IMR-90 (cell line): ENCODE measurements around the gene SOBP. TPM values are rescaled to one million over a fixed set of nuclear protein-coding genes. Genes with fewer than 3 reads are reported as not detected.

Source experiments
- ATAC-seq: fragments of 200-7000 bp; cut with Tn5 transposase; 2 replicates; pipeline ENCODE4 v1.9.1; 2020; ENCODE audit warnings: low read depth, mild to moderate bottlenecking, moderate library complexity
- BruUV-seq: library from RNA; stranded (reverse); fragments of 400-500 nt; replicated peaks from 2 replicates; lab custom pipeline; 2021; lab: Mats Ljungman, UMichigan
- CTCF ChIA-PET: fragments of 300-600 bp; formaldehyde crosslinking; extraction: SDS; loops from one replicate; lab custom pipeline; 2021; ENCODE audit warnings: antibody characterized with exemption; lab: Yijun Ruan, JAX
- POLR2A ChIA-PET: fragments of 300-600 bp; sonication (Branson Sonifier 250); formaldehyde crosslinking; loops from one replicate; lab custom pipeline; 2022; ENCODE audit warnings: antibody characterized with exemption; ENCODE audit not compliant: unreplicated experiment; lab: Charles Lee
- DNase-seq: peaks from one replicate; pipeline ENCODE4 v3.0.0; 2013
- H2AFZ ChIP-seq: replicated peaks from 2 replicates; pipeline ENCODE3; 2013; ENCODE audit warnings: low read length, mild to moderate bottlenecking; ENCODE audit not compliant: poor library complexity
- H2AK5ac ChIP-seq: 2 replicates; pipeline ENCODE4 v1.6.1; 2013; ENCODE audit warnings: low read depth, low read length, inconsistent platforms
- H2AK9ac ChIP-seq: replicated peaks from 2 replicates; pipeline ENCODE3; 2013; ENCODE audit warnings: mild to moderate bottlenecking, low read depth, low read length, moderate library complexity; ENCODE audit not compliant: poor library complexity
- H2BK120ac ChIP-seq: 2 replicates; pipeline ENCODE4 v1.6.1; 2013; ENCODE audit warnings: low read depth, low read length, inconsistent platforms
- H2BK15ac ChIP-seq: 3 replicates; pipeline ENCODE4 v1.6.1; 2013; ENCODE audit warnings: low read depth, low read length, inconsistent platforms
- H2BK20ac ChIP-seq: 2 replicates; pipeline ENCODE4 v1.6.1; 2013; ENCODE audit warnings: low read depth, mild to moderate bottlenecking, inconsistent platforms, low read length, moderate library complexity
- H2BK5ac ChIP-seq: 2 replicates; pipeline ENCODE4 v1.6.1; 2013; ENCODE audit warnings: mild to moderate bottlenecking, low read depth, low read length, inconsistent platforms; ENCODE audit not compliant: poor library complexity, severe bottlenecking
- H3K14ac ChIP-seq: replicated peaks from 2 replicates; pipeline ENCODE4 v1.6.1; 2013; ENCODE audit warnings: low read depth, low read length, inconsistent platforms
- H3K18ac ChIP-seq: 2 replicates; pipeline ENCODE4 v1.6.1; 2013; ENCODE audit warnings: low read depth, low read length, control low read depth
- H3K23ac ChIP-seq: 2 replicates; pipeline ENCODE4 v1.6.1; 2013; ENCODE audit warnings: low read depth, low read length, inconsistent platforms
- H3K27ac ChIP-seq: 2 replicates; pipeline ENCODE4 v1.5.1; 2013; ENCODE audit warnings: mild to moderate bottlenecking, control low read depth, low read length; ENCODE audit not compliant: insufficient read depth
- H3K27me3 ChIP-seq: 2 replicates; pipeline ENCODE4 v1.6.1; 2013; ENCODE audit warnings: low read length; ENCODE audit not compliant: control insufficient read depth, insufficient read depth
- H3K36me3 ChIP-seq: 2 replicates; pipeline ENCODE4 v1.6.1; 2013; ENCODE audit warnings: low read length, mixed read lengths; ENCODE audit not compliant: control insufficient read depth, insufficient read depth
- H3K4ac ChIP-seq: 2 replicates; pipeline ENCODE4 v1.6.1; 2013; ENCODE audit warnings: low read depth, low read length, inconsistent platforms
- H3K4me1 ChIP-seq: 2 replicates; pipeline ENCODE4 v1.6.1; 2013; ENCODE audit warnings: low read length, mixed read lengths; ENCODE audit not compliant: control insufficient read depth, insufficient read depth
- H3K4me2 ChIP-seq: 2 replicates; pipeline ENCODE4 v1.6.1; 2013; ENCODE audit warnings: low read depth, mild to moderate bottlenecking, control low read depth, low read length, moderate library complexity
- H3K4me3 ChIP-seq: 2 replicates; pipeline ENCODE4 v1.5.1; 2013; ENCODE audit warnings: low read depth, mild to moderate bottlenecking, control low read depth, low read length, moderate library complexity; ENCODE audit not compliant: insufficient read depth
- H3K56ac ChIP-seq: 2 replicates; pipeline ENCODE4 v1.6.1; 2013; ENCODE audit warnings: low read length, inconsistent platforms; ENCODE audit not compliant: insufficient read depth; ENCODE audit errors: extremely low read depth
- H3K79me1 ChIP-seq, 2 experiments: 2 replicates each; pipeline ENCODE4 v1.6.1; 2013; ENCODE audit warnings: low read length in 2 of 2, inconsistent platforms in 1 of 2, low read depth in 1 of 2
- H3K9ac ChIP-seq: 2 replicates; pipeline ENCODE4 v1.6.1; 2013; ENCODE audit warnings: low read depth, low read length, control low read depth
- H3K9me1 ChIP-seq: 2 replicates; pipeline ENCODE4 v1.6.1; 2013; ENCODE audit warnings: low read length, inconsistent platforms; ENCODE audit not compliant: insufficient read depth
- H3K9me3 ChIP-seq: 2 replicates; pipeline ENCODE4 v1.6.1; 2013; ENCODE audit warnings: low read length; ENCODE audit not compliant: control insufficient read depth, insufficient read depth
- H4K20me1 ChIP-seq: 2 replicates; pipeline ENCODE4 v1.6.1; 2013; ENCODE audit warnings: low read length, inconsistent platforms; ENCODE audit not compliant: insufficient read depth
- H4K5ac ChIP-seq: 2 replicates; pipeline ENCODE4 v1.6.1; 2013; ENCODE audit warnings: mild to moderate bottlenecking, low read depth, low read length, control low read depth
- H4K8ac ChIP-seq, 2 experiments: 2 replicates each; pipeline ENCODE4 v1.6.1; 2013; ENCODE audit warnings: low read depth in 2 of 2, low read length in 2 of 2, control low read depth in 1 of 2, inconsistent platforms in 1 of 2
- H4K91ac ChIP-seq: 2 replicates; pipeline ENCODE4 v1.6.1; 2013; ENCODE audit warnings: low read depth, low read length, inconsistent platforms; ENCODE audit not compliant: insufficient read depth
- BHLHE40 ChIP-seq: fragments of 150-350 bp; IDR thresholded peaks from 2 replicates; pipeline ENCODE4 v1.6.1; 2016; ENCODE audit warnings: mild to moderate bottlenecking, low read depth, low read length
- CEBPB ChIP-seq: IDR thresholded peaks from 2 replicates; pipeline ENCODE4 v1.6.1; 2012; ENCODE audit warnings: low read depth, low read length, improper control_type of control experiment
- CHD1 ChIP-seq: IDR thresholded peaks from 2 replicates; pipeline ENCODE4 v1.6.1; 2012; ENCODE audit warnings: low read depth, low read length, improper control_type of control experiment
- FOS ChIP-seq: fragments of 150-350 bp; IDR thresholded peaks from 2 replicates; pipeline ENCODE4 v1.6.1; 2016; ENCODE audit warnings: low read depth, low read length
- MAFK ChIP-seq: IDR thresholded peaks from 2 replicates; pipeline ENCODE4 v1.6.1; 2012; ENCODE audit warnings: low read depth, low read length, improper control_type of control experiment
- MAZ ChIP-seq: IDR thresholded peaks from 2 replicates; pipeline ENCODE4 v1.6.1; 2012; ENCODE audit warnings: low read depth, mild to moderate bottlenecking, low read length, improper control_type of control experiment, moderate library complexity, borderline replicate concordance
- MXI1 ChIP-seq: IDR thresholded peaks from 2 replicates; pipeline ENCODE4 v1.6.1; 2012; ENCODE audit warnings: low read depth, mild to moderate bottlenecking, low read length, moderate library complexity, borderline replicate concordance
- NFE2L2 ChIP-seq: fragments of 150-350 bp; IDR thresholded peaks from 2 replicates; pipeline ENCODE4 v1.6.1; 2016; ENCODE audit warnings: low read depth, mild to moderate bottlenecking, low read length
- POLR2A ChIP-seq: IDR thresholded peaks from 2 replicates; pipeline ENCODE4 v1.6.1; 2012; ENCODE audit warnings: mild to moderate bottlenecking, low read depth, low read length
- RAD21 ChIP-seq: IDR thresholded peaks from 2 replicates; pipeline ENCODE4 v1.6.1; 2012; ENCODE audit warnings: low read length, improper control_type of control experiment
- RCOR1 ChIP-seq: IDR thresholded peaks from 2 replicates; pipeline ENCODE4 v1.6.1; 2012; ENCODE audit warnings: mild to moderate bottlenecking, low read length, improper control_type of control experiment; ENCODE audit not compliant: insufficient replicate concordance
- RFX5 ChIP-seq: IDR thresholded peaks from 2 replicates; pipeline ENCODE4 v1.8.0; 2012; ENCODE audit warnings: low read depth, mild to moderate bottlenecking, low read length, moderate library complexity
- SMC3 ChIP-seq: fragments of 150-350 bp; IDR thresholded peaks from 2 replicates; pipeline ENCODE4 v1.6.1; 2016; ENCODE audit warnings: low read depth, mild to moderate bottlenecking, antibody characterized with exemption, low read length, moderate library complexity
- WGBS, 2 experiments: methylation state at CpG; one replicate each; pipeline versions ENCODE4 v1.1.5 to v1.1.7; 2013; ENCODE audit warnings: missing lambda C conversion rate in 2 of 2; ENCODE audit not compliant: insufficient read length in 1 of 2; ENCODE audit errors: extremely low coverage in 2 of 2; 5-methylcytosine and 5-hydroxymethylcytosine counted together
- dilution Hi-C: fragments of 300-500 bp; cut with HindIII; formaldehyde crosslinking; loops from one replicate; pipeline ENCODE4 v1.14.3; 2018; ENCODE audit warnings: low sequenced_read_pairs; ENCODE audit not compliant: unreplicated experiment
- in situ Hi-C: fragments of 300-500 bp; cut with MboI; formaldehyde crosslinking; loops from 3 replicates; pipeline ENCODE4 v1.14.3; 2019; ENCODE audit warnings: low sequenced_read_pairs, inconsistent platforms, mixed read lengths
- intact Hi-C: fragments of 100-400 bp; cut with micrococcal nuclease; formaldehyde crosslinking; loops from 2 replicates; pipeline ENCODE4 v1.10.0; 2022
- polyA plus RNA-seq, 3 experiments: library from polyadenylated mRNA; depleted of rRNA; stranded (reverse); fragments of >200 nt; gene quantifications; 2 replicates each; pipeline ENCODE4 v1.2.3, GENCODE V29; 2012; ENCODE audit warnings: low replicate concordance in 1 of 3
- total RNA-seq: library from RNA; depleted of rRNA; stranded (reverse); fragments of >200 nt; gene quantifications from 2 replicates; pipeline ENCODE4 v1.2.3, GENCODE V29; 2012
- TF ChIP-seq, protein P1 (sequence below): fragments of 150-350 bp; IDR thresholded peaks from 2 replicates; pipeline ENCODE4 v1.6.1; 2017; ENCODE audit warnings: mild to moderate bottlenecking, antibody characterized with exemption, low read length, low read depth
- TF ChIP-seq, protein P2 (sequence below): fragments of 150-350 bp; IDR thresholded peaks from 2 replicates; pipeline ENCODE4 v1.6.1; 2016; ENCODE audit warnings: low read depth, mild to moderate bottlenecking, low read length, moderate library complexity, borderline replicate concordance
- TF ChIP-seq, protein P3 (sequence below): conservative IDR thresholded peaks from 2 replicates; pipeline ENCODE4 v1.5.1; 2012; ENCODE audit warnings: mild to moderate bottlenecking, low read depth, low read length, improper control_type of control experiment

SOBP gene
- total and polyA plus RNA-seq, 2 of the 4 experiments (the other 2 are of a cell fraction), result 0.60 to 0.72 TPM

DNA sequence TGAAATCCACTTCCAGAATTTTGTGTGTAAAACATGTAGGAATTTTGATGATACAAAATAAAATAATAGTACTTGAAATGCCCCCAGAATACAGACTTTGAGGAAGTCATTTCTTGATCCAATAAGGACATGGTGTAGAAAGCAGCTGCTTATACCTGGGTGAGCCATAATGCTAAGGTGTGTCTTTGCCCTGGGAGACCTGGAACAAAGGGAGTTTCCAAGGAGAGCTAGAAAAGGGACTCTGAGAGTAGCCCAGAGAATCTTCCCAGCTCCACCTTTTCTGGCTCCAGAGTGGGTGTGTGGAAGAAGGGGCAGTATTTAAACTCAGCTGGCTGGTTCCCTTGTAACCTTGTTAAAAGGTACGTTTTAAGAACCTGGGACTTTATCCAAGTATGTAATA, 77.7 kb downstream of the SOBP start:
- POLR2A ChIA-PET, result no interaction called here
- Histone ChIP-seq H4K20me1 (no peaks in the 10 kb centered on the region), H3K4me2 (no peak overlapping the region), H4K91ac (no peak overlapping the region), H3K4ac (no peak overlapping the region), H3K9me3 (no peaks in the 10 kb centered on the region), H3K9me1 (peaks cover 4% of the 10 kb centered on the region; the same call in 1 of the 2 replicates), H2BK120ac (no peak overlapping the region), H3K79me1 (no peaks in the 10 kb centered on the region), H2BK20ac (no peak overlapping the region), H3K27ac (no peak overlapping the region), H2BK15ac (no peak overlapping the region), H2BK5ac (no peak overlapping the region), H3K4me3 (no peak overlapping the region), H2AK9ac (no peak overlapping the region), H2AK5ac (no peak overlapping the region), H3K4me1 (no peaks in the 10 kb centered on the region), H3K14ac (no peak overlapping the region), H3K9ac (no peak overlapping the region), H3K23ac (no peak overlapping the region), H4K8ac (no peak overlapping the region), H4K5ac (no peak overlapping the region), H3K56ac (no peak overlapping the region), H3K36me3 (peaks cover 5% of the 10 kb centered on the region; the same call in 1 of the 2 replicates), H3K18ac (no peak overlapping the region), H2AFZ (no peak overlapping the region), H3K27me3 (no peaks in the 10 kb centered on the region)
- no peak for DNase-seq
- no peak for ATAC-seq
- intact Hi-C loops (no loop called here), dilution Hi-C loops (no loop called here), in situ Hi-C loops (no loop called here)
- WGBS, 2 experiments, result no CpG with 5 or more reads among the region's 1 CpG
- no peak for TF ChIP-seq RFX5
- TF ChIP-seq CHD1, result no peak
- TF ChIP-seq, protein P1, sequence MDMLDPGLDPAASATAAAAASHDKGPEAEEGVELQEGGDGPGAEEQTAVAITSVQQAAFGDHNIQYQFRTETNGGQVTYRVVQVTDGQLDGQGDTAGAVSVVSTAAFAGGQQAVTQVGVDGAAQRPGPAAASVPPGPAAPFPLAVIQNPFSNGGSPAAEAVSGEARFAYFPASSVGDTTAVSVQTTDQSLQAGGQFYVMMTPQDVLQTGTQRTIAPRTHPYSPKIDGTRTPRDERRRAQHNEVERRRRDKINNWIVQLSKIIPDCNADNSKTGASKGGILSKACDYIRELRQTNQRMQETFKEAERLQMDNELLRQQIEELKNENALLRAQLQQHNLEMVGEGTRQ, result no peak
- TF ChIP-seq NFE2L2, result no peak
- TF ChIP-seq FOS, result no peak
- no peak for TF ChIP-seq SMC3
- no peak for TF ChIP-seq POLR2A
- TF ChIP-seq BHLHE40, result no peak
- no peak for TF ChIP-seq RAD21
- no peak for TF ChIP-seq MXI1
- TF ChIP-seq, protein P2, sequence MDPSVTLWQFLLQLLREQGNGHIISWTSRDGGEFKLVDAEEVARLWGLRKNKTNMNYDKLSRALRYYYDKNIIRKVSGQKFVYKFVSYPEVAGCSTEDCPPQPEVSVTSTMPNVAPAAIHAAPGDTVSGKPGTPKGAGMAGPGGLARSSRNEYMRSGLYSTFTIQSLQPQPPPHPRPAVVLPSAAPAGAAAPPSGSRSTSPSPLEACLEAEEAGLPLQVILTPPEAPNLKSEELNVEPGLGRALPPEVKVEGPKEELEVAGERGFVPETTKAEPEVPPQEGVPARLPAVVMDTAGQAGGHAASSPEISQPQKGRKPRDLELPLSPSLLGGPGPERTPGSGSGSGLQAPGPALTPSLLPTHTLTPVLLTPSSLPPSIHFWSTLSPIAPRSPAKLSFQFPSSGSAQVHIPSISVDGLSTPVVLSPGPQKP, result no peak
- TF ChIP-seq, protein P3, sequence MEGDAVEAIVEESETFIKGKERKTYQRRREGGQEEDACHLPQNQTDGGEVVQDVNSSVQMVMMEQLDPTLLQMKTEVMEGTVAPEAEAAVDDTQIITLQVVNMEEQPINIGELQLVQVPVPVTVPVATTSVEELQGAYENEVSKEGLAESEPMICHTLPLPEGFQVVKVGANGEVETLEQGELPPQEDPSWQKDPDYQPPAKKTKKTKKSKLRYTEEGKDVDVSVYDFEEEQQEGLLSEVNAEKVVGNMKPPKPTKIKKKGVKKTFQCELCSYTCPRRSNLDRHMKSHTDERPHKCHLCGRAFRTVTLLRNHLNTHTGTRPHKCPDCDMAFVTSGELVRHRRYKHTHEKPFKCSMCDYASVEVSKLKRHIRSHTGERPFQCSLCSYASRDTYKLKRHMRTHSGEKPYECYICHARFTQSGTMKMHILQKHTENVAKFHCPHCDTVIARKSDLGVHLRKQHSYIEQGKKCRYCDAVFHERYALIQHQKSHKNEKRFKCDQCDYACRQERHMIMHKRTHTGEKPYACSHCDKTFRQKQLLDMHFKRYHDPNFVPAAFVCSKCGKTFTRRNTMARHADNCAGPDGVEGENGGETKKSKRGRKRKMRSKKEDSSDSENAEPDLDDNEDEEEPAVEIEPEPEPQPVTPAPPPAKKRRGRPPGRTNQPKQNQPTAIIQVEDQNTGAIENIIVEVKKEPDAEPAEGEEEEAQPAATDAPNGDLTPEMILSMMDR, result no peak
- no peak for TF ChIP-seq RCOR1
- no peak for TF ChIP-seq MAZ
- no peak for TF ChIP-seq MAFK
- TF ChIP-seq CEBPB, result no peak
- BruUV-seq, result no TSS peak
- CTCF ChIA-PET, result no interaction called here
